GM12865 (cell line): Measurements from ENCODE around the gene TMEM37.

Source experiments
- DNase-seq: peaks from one replicate; pipeline ENCODE4 v3.0.0; 2010; ENCODE audit warnings: low read depth
- H3K4me3 ChIP-seq: 2 replicates; pipeline ENCODE4 v1.5.1; 2011; ENCODE audit warnings: mild to moderate bottlenecking, low read depth, low read length, control low read depth
- TF ChIP-seq, protein P1 (sequence below): IDR thresholded peaks from 2 replicates; pipeline ENCODE4 v1.5.1; 2011; ENCODE audit warnings: low read length, control low read depth, low read depth, inconsistent platforms; ENCODE audit not compliant: insufficient read depth; ENCODE audit errors: missing control alignments

Gene TMEM37

DNA sequence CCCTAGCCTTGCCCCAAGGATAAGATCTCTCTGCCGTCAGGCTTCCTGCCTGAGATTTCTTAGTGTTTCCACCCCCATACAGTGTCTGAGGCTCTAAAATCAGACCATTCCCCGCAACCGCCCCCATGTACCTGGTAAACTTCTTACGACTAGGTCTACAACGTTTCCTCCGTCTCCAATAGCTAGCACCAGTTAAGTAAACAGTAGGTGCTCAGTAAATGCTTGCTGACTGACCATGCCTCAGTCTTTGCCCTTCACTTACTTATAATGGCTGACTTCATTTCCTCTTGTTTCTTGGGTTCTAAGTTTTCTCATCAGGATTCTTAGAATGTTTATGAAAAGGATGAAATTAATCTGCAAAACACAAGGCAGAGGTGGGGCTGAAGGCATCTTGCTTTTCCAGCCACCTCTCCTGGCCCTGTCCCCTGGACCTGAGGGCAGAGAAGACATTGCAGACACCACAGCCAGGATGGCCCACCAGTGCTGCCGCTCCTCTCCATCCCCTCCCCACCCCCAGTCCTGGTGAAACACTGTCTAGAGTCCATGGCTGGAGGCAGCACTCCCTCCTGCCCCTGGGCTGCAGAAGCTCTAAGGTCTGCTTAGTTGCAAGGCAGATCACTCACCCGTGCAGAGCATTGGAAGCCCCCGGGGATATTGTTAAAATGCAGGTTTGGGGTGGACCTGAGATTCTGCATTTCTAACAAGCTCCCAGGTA is 16.9 kb downstream of the TMEM37 start:
- H3K4me3 ChIP-seq, result no peak overlapping the region
- DNase-seq, result no peak
- TF ChIP-seq, protein P1, sequence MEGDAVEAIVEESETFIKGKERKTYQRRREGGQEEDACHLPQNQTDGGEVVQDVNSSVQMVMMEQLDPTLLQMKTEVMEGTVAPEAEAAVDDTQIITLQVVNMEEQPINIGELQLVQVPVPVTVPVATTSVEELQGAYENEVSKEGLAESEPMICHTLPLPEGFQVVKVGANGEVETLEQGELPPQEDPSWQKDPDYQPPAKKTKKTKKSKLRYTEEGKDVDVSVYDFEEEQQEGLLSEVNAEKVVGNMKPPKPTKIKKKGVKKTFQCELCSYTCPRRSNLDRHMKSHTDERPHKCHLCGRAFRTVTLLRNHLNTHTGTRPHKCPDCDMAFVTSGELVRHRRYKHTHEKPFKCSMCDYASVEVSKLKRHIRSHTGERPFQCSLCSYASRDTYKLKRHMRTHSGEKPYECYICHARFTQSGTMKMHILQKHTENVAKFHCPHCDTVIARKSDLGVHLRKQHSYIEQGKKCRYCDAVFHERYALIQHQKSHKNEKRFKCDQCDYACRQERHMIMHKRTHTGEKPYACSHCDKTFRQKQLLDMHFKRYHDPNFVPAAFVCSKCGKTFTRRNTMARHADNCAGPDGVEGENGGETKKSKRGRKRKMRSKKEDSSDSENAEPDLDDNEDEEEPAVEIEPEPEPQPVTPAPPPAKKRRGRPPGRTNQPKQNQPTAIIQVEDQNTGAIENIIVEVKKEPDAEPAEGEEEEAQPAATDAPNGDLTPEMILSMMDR, result no peak

DNA sequence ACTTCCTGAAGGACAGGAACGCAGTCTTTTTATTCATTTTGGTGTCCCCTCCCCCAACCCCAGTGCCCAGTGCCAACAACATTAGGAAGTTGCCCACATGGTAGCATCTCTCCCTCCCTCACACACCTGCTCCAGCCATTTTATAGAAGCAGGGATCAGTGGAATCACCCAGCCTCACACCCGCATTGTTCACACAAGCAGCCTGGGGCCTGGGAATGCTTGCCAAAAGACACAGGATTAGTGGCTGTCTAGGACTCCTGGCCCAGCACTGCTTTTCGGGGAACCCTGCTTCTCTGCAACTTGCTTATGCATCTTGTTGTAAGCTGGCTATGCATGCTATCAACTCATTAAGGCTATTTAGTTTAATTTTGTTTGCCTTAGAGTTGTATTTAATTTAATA is 17.9 kb downstream of the TMEM37 start:
- TF ChIP-seq, protein P1, result no peak
- DNase-seq, result no peak
- no peak overlapping the region for H3K4me3 ChIP-seq

- no peak for DNase-seq
- TF ChIP-seq, protein P1, result no peak
- no peak overlapping the region for H3K4me3 ChIP-seq
These were observed 19.8 kb downstream of the TMEM37 start for GRCh38 chr2:119451336-119452050.

- DNase-seq, result no peak
- H3K4me3 ChIP-seq, result no peak overlapping the region
- TF ChIP-seq, protein P1, result no peak
These were observed 22.4 kb downstream of the TMEM37 start for GRCh38 chr2:119453972-119454593.

- TF ChIP-seq, protein P1, result no peak
- no peak for DNase-seq
- no peak overlapping the region for H3K4me3 ChIP-seq
These were observed 23.5 kb downstream of the TMEM37 start for GRCh38 chr2:119455066-119455718.

- no peak overlapping the region for H3K4me3 ChIP-seq
- DNase-seq, result no peak
- TF ChIP-seq, protein P1, result no peak
These were observed 28.4 kb downstream of the TMEM37 start for GRCh38 chr2:119460076-119460475.
